Left renal pelvis (tissue), 4 donors: ENCODE data around the gene ARHGDIG. TPM values are rescaled to one million over a fixed set of nuclear protein-coding genes. Genes with fewer than 3 reads are reported as not detected.

Experiments
- DNase-seq, 4 donors: peaks; one replicate each; pipeline ENCODE4 v3.0.0-alpha.2; 2013; ENCODE audit warnings: low read depth in 4 of 4, low spot score in 3 of 4
- polyA plus RNA-seq, 4 donors: library from polyadenylated mRNA; unstranded; fragments of 120-200 nt; gene quantifications; one replicate each; pipeline ENCODE4 v1.2.1, GENCODE V29; 2013; ENCODE audit not compliant: insufficient read length in 4 of 4

The ARHGDIG gene
- polyA plus RNA-seq, 4 donors = 1.2 to 4.6 (median 2.8) TPM

GRCh38 chr16:293043-293775, 12.8 kb downstream of the ARHGDIG start:
- DNase-seq = no peak

- DNase-seq = no peak
Measured at GRCh38 chr16:296276-296675, 15.9 kb downstream of the ARHGDIG start.

GRCh38 chr16:296806-297510, 16.6 kb downstream of the ARHGDIG start:
- DNase-seq = no peak

- DNase-seq = no peak
Measured at GRCh38 chr16:297832-298231, 17.4 kb downstream of the ARHGDIG start.

GRCh38 chr16:301235-301634, 20.8 kb downstream of the ARHGDIG start:
- no peak for DNase-seq

GRCh38 chr16:301950-302349, 21.6 kb downstream of the ARHGDIG start:
- DNase-seq = no peak

GRCh38 chr16:303760-304505, 23.5 kb downstream of the ARHGDIG start:
- no peak for DNase-seq

- no peak for DNase-seq
Measured at GRCh38 chr16:305916-306626, 25.7 kb downstream of the ARHGDIG start.

- DNase-seq = no peak
Measured at GRCh38 chr16:306911-307370, 26.6 kb downstream of the ARHGDIG start.

GRCh38 chr16:307691-308312, 27.4 kb downstream of the ARHGDIG start:
- DNase-seq = no peak

- DNase-seq = no peak
Measured at GRCh38 chr16:309476-309875, 29.1 kb downstream of the ARHGDIG start.

- DNase-seq = no peak
Measured at GRCh38 chr16:311725-312124, 31.3 kb downstream of the ARHGDIG start.

- no peak for DNase-seq
Measured at GRCh38 chr16:314351-314750, 34.0 kb downstream of the ARHGDIG start.

- DNase-seq = no peak
Measured at GRCh38 chr16:314795-315299, 34.5 kb downstream of the ARHGDIG start.

- DNase-seq = no peak
Measured at GRCh38 chr16:316741-317464, 36.5 kb downstream of the ARHGDIG start.

GRCh38 chr16:317583-317982, 37.2 kb downstream of the ARHGDIG start:
- DNase-seq = no peak

GRCh38 chr16:318628-319027, 38.2 kb downstream of the ARHGDIG start:
- DNase-seq = no peak

- no peak for DNase-seq
Measured at GRCh38 chr16:320206-320605, 39.8 kb downstream of the ARHGDIG start.

GRCh38 chr16:321532-321931, 41.1 kb downstream of the ARHGDIG start:
- DNase-seq = no peak
